NT2/D1 (cell line): Measurements from ENCODE around the gene FNDC1.

Experiments used
- DNase-seq: peaks from one replicate; pipeline ENCODE4 v3.0.0-alpha.2; 2011; ENCODE audit warnings: low read depth, low spot score
- H3K27me3 ChIP-seq: 2 replicates; pipeline ENCODE4 v1.6.0; 2011; ENCODE audit warnings: mild to moderate bottlenecking; ENCODE audit not compliant: insufficient read length, insufficient read depth
- H3K36me3 ChIP-seq: 2 replicates; pipeline ENCODE4 v1.6.1; 2011; ENCODE audit warnings: mild to moderate bottlenecking, low read length, mixed read lengths; ENCODE audit not compliant: insufficient read depth, insufficient read length
- H3K4me1 ChIP-seq: 2 replicates; pipeline ENCODE4 v1.5.1; 2011; ENCODE audit not compliant: insufficient read depth, insufficient read length
- H3K4me3 ChIP-seq: 2 replicates; pipeline ENCODE4 v1.5.1; 2011; ENCODE audit warnings: low read depth; ENCODE audit not compliant: insufficient read length
- H3K9ac ChIP-seq: 2 replicates; pipeline ENCODE4 v1.6.0; 2011; ENCODE audit warnings: low read depth; ENCODE audit not compliant: insufficient read length
- H3K9me3 ChIP-seq: 2 replicates; pipeline ENCODE4 v1.5.1; 2011; ENCODE audit warnings: mild to moderate bottlenecking, low read length; ENCODE audit not compliant: insufficient read depth
- SUZ12 ChIP-seq: IDR thresholded peaks from 2 replicates; pipeline ENCODE4 v1.6.1; 2011; ENCODE audit not compliant: insufficient read length, insufficient read depth; ENCODE audit errors: extremely low read depth
- YY1 ChIP-seq: IDR thresholded peaks from 2 replicates; pipeline ENCODE4 v1.6.1; 2011; ENCODE audit not compliant: insufficient read length, insufficient read depth
- ZNF274 ChIP-seq: IDR thresholded peaks from 2 replicates; pipeline ENCODE4 v1.6.1; 2011; ENCODE audit warnings: mild to moderate bottlenecking, low read depth, low read length

Gene FNDC1

GRCh38 chr6:159305804-159306537 lies 136.8 kb downstream of the FNDC1 start:
- no peak for DNase-seq
- Histone ChIP-seq H3K9me3 (no peaks in the 10 kb centered on the region), H3K36me3 (no peaks in the 10 kb centered on the region), H3K4me1 (no peaks in the 10 kb centered on the region), H3K27me3 (no peaks in the 10 kb centered on the region), H3K4me3 (no peak overlapping the region), H3K9ac (no peak overlapping the region)
- TF ChIP-seq SUZ12: no peak
- TF ChIP-seq ZNF274: no peak
- TF ChIP-seq YY1: no peak

DNA sequence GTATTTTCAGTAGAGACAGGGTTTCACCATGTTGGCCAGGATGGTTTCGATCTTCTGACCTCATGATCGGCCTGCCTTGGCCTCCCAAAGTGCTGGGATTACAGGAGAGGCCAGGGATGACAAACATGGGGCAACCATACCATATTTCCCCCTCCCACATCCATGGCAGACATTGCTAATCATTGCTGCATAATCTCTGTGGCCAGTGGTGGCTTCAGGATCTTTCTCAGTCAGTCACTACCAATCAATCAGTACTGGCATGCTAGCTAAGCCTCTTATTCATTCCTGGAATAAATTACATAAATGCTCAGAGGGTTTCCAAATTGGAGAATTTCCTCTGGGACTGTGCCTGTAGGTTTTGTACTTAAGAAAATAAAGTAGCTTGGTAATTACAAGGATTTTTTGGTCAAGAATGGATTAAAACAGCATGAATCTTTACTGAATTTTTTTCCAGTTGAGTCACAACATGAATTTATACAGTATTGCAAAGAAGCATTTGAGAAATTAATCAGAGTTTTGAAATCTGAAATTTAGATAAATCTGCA lies 138.1 kb downstream of the FNDC1 start:
- DNase-seq: no peak
- no peaks in the 10 kb centered on the region for H3K4me1 ChIP-seq
- no peaks in the 10 kb centered on the region for H3K9me3 ChIP-seq
- no peak overlapping the region for H3K9ac ChIP-seq
- H3K27me3 ChIP-seq: no peaks in the 10 kb centered on the region
- no peaks in the 10 kb centered on the region for H3K36me3 ChIP-seq
- no peak for TF ChIP-seq ZNF274
- no peak for TF ChIP-seq SUZ12
- H3K4me3 ChIP-seq: no peak overlapping the region

- Histone ChIP-seq H3K27me3 (no peaks in the 10 kb centered on the region), H3K9me3 (no peaks in the 10 kb centered on the region), H3K9ac (no peak overlapping the region), H3K4me1 (no peaks in the 10 kb centered on the region), H3K36me3 (no peaks in the 10 kb centered on the region), H3K4me3 (no peak overlapping the region)
- TF ChIP-seq YY1 (no peak), ZNF274 (no peak), SUZ12 (no peak)
- no peak for DNase-seq
Observed at GRCh38 chr6:159308198-159308597, 139.0 kb downstream of the FNDC1 start.

- no peak overlapping the region for H3K4me3 ChIP-seq
- H3K9ac ChIP-seq: no peak overlapping the region
- no peaks in the 10 kb centered on the region for H3K4me1 ChIP-seq
- no peaks in the 10 kb centered on the region for H3K9me3 ChIP-seq
- no peak for DNase-seq
- TF ChIP-seq ZNF274 (no peak), SUZ12 (no peak), YY1 (no peak)
- no peaks in the 10 kb centered on the region for H3K36me3 ChIP-seq
- no peaks in the 10 kb centered on the region for H3K27me3 ChIP-seq
Observed at GRCh38 chr6:159309723-159310122, 140.5 kb downstream of the FNDC1 start.

DNA sequence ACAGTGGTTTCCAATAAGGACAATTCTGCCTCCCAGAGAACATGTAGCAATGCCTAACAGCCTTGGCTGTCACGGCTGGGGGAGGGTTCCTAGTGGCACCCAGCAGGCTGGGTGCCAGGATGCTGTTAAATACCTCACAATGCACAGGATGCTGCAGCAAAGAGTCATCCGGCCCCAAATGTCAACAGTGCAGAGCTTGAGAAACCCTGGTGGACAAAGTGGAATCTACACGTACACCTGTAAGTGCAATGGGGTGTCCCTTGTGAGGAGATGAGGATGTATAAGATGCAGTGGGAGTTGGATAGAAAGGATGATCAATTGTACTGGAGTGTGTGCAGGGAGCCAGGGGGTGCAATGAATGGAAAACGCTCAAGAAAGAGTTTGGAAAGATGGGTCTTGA lies 142.4 kb downstream of the FNDC1 start:
- Histone ChIP-seq H3K36me3 (no peaks in the 10 kb centered on the region), H3K9me3 (no peaks in the 10 kb centered on the region), H3K27me3 (no peaks in the 10 kb centered on the region), H3K4me1 (no peaks in the 10 kb centered on the region), H3K9ac (no peak overlapping the region), H3K4me3 (no peak overlapping the region)
- no peak for TF ChIP-seq YY1
- no peak for TF ChIP-seq ZNF274
- TF ChIP-seq SUZ12: no peak
- DNase-seq: no peak

DNA sequence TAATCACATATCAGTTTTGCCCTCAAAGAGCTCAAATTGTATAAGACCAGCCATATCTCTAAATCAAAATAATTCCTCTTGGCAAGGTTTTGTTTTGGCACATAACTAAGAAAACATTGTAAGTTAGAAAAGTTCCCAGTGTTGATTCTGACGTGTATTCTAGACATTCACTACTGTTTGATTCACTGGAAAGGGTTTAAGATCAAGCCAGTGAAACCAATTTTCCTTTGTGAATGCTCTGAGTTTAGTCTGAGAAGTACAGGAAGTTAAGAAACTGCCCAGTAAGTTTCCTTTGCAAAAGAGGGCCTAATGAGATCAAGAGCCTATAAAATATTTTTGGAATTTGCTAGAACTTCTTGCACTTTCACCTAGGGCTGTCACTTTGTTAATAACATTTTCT lies 143.0 kb downstream of the FNDC1 start:
- no peak for DNase-seq
- no peak overlapping the region for H3K4me3 ChIP-seq
- TF ChIP-seq YY1 (no peak), SUZ12 (no peak), ZNF274 (no peak)
- H3K4me1 ChIP-seq: no peaks in the 10 kb centered on the region
- H3K36me3 ChIP-seq: no peaks in the 10 kb centered on the region
- no peak overlapping the region for H3K9ac ChIP-seq
- H3K27me3 ChIP-seq: no peaks in the 10 kb centered on the region
- no peaks in the 10 kb centered on the region for H3K9me3 ChIP-seq

GRCh38 chr6:159313018-159313417 lies 143.8 kb downstream of the FNDC1 start:
- H3K4me1 ChIP-seq: no peaks in the 10 kb centered on the region
- no peaks in the 10 kb centered on the region for H3K36me3 ChIP-seq
- no peaks in the 10 kb centered on the region for H3K9me3 ChIP-seq
- TF ChIP-seq YY1 (no peak), SUZ12 (no peak), ZNF274 (no peak)
- DNase-seq: no peak
- no peaks in the 10 kb centered on the region for H3K27me3 ChIP-seq
- H3K9ac ChIP-seq: no peak overlapping the region
- H3K4me3 ChIP-seq: no peak overlapping the region

DNA sequence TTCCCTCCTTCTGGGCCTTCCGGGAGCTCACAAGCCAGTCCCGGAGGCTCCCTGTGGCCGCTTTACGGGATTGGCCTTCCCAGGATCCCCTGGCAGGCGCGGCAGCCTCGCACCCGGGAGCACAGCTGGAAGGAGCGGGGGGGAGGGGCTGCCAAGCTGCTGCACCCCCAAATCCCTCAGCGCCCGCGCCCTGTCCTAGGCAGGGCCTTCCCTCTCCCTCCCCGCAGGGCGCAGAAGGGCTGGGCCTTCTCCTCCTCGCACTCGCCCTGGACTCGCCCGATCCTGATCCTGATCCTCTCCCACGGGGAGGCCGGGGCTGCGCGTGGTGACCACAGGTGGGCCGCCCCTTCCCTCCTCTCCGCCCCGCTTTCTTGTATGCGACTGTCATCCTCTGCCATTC lies 146.4 kb downstream of the FNDC1 start:
- no peaks in the 10 kb centered on the region for H3K9me3 ChIP-seq
- no peaks in the 10 kb centered on the region for H3K36me3 ChIP-seq
- no peak overlapping the region for H3K4me3 ChIP-seq
- no peaks in the 10 kb centered on the region for H3K4me1 ChIP-seq
- TF ChIP-seq ZNF274: no peak
- no peak for TF ChIP-seq SUZ12
- TF ChIP-seq YY1: no peak
- H3K27me3 ChIP-seq: no peaks in the 10 kb centered on the region
- H3K9ac ChIP-seq: no peak overlapping the region
- DNase-seq: no peak
